Activated CD4-positive, alpha-beta T cell treated with anti-CD3 and anti-CD28 coated beads, Interleukin-2, amount 50 U/mL, for 24 hours (primary cell): ENCODE measurements around the gene BMPR2.

Experiments
- DNase-seq, 2 donors: peaks; one replicate each; pipeline ENCODE4 v3.0.0-alpha.2; 2020; ENCODE audit warnings: low read depth in 1 of 2, low spot score in 1 of 2

Gene BMPR2

DNA sequence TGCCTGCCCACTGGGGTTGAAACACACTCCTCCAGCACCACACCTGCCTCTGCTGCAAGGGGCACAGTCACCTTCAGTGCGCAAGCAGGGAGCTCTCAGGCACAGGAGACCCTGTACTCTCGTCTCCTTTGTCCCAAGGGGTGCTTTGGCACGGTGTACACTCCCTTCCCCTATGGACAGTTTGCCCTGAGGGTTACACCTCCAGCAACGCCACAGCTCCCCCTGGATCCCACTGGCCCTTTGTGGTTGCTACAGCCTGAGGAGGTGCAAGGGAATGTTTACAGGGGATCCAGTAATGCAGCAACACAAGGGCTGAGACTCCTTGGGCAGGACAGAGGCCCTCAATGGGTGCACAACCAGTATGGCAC lies 213.4 kb downstream of the BMPR2 start:
- no peak for DNase-seq

DNA sequence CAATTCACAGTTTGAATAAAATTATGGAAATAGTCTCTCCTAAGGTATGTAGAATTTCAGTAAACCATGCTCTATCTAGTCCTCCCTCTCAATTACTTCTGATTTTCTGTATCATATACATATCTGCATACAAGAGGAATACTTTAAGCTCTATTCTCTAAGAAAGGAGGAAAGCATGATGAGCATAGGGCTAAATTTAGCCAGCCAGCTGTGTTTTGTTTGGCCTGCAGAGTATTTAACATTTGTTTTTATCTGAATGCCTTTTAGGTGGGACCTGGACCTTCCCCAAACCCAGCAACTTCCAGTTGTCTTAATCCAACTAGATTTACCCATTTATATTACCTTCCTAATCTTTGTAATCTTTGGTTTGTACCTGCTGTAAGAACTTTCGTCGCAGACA lies 216.4 kb downstream of the BMPR2 start:
- DNase-seq: no peak

DNA sequence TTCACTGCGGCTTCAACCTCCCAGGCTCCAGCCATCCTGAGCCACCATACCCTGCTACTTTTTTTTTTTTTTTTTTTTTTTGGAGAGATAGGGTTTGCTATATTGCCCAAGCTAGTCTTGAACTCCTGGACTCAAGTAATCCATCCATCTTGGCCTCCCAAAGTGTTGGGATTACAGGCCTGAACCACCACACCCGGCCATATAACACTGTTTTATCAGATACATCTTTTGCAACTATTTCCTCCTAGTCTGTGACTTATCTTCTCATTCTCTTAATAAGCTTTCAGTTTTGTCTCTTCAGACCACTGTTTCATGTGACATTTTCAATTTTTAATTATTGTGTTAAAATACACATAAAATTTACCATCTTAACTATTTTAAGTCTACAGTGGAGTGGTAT lies 223.0 kb downstream of the BMPR2 start:
- no peak for DNase-seq

GRCh38 chr2:202599911-202600310 lies 223.8 kb downstream of the BMPR2 start:
- no peak for DNase-seq

GRCh38 chr2:202604699-202605098 lies 228.6 kb downstream of the BMPR2 start:
- DNase-seq: no peak

- DNase-seq: peak in 1 of 2 donors; percentile 30
Measured at GRCh38 chr2:202605174-202605573, 229.0 kb downstream of the BMPR2 start.

DNA sequence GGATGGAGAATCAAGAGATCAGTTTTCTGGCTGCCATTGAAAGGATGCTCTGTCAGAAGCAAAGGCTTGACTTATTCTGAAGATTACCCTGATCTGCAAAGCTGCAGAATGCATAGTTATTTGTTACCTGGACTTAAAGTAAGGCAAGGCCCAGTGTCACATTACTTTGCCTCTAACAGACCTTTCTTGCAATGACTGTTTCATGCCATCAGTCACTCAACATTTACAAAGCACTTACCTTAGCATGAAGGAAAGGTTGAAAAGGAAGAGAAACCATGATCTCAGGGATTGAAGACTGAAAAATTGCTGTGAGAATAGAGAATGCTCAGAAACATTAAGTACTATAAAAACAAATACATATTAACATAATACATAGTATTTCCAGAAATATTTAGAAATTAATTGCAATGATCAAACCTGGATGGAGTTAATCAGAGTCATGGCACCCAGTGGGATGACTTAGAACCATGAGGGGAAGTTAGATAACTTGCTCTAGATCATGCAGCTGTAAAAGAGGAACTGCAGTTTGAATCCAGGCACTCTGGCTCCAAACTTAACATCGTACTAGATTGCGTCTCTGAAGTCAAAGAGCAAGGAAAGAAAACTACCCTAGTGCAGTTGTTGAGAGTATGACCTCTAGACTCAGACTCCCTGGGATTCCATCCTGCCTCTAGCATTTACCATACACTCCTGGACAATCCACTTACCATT lies 232.2 kb downstream of the BMPR2 start:
- DNase-seq: no peak

- no peak for DNase-seq
Measured at GRCh38 chr2:202609381-202610145, 233.4 kb downstream of the BMPR2 start.

GRCh38 chr2:202610380-202610779 lies 234.3 kb downstream of the BMPR2 start:
- DNase-seq: no peak

- DNase-seq: no peak
Measured at GRCh38 chr2:202612145-202612544, 236.0 kb downstream of the BMPR2 start.

DNA sequence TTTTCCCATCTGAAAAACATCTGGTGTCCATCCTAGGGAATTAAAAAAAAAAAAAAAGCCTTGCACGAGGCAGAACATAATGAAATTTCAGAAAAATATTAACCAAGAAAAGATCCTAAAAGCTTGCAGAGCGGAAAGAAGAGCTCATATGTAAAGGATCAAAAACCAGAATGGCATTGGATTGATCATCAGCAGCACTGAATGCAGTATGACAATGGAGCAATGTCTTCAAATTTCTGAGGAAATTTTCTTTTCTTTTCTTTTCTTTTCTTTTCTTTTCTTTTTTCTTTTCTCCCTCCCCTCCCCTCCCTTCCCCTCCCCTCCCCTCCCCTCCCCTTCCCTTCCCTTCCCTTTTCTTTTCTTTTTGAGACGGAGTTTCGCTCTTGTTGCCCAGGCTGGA lies 237.4 kb downstream of the BMPR2 start:
- DNase-seq: no peak
